ENCODE measurements around the gene CTCF.

Gene CTCF

DNA sequence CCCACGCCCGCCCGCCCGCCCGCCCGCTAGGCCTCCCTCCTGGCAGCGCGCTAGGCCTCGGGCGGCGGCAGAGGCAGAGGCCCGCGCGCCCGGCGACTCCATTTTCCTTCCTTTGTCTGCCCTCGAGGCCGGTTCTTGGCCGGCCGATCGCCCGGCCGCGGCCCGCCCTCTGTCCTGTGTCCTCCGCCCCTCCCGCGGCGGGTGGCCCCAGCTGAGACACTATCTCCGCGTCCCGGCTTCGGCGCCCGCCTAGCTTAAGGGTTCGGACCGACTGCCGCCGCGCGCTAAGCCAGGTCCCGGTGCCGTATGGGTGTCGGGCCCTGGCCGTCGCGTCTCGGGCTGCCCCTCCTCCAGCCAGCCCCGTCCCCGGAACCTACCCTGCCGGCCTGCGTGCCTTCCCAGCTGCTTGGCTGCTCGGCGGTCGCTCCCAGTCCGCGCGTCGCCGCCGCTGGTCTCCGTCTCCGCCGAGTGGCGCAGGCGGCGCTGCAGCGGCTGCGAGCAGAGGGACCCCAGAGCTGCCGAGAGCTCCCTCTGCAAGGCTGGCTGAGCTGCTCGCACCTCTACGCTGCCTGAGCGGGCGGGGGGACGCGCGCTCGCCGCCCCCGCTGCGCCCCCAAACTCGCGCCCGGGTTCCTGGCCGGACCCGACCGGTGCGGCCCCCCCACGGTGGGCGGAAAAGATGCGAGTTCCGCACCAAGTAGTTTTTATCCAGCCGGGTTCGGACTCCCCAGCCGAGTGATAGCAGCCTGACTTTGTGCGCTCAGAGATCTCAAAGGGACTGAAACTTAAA, 787 bp downstream of the CTCF start:
- TF ChIP-seq, protein P1, sequence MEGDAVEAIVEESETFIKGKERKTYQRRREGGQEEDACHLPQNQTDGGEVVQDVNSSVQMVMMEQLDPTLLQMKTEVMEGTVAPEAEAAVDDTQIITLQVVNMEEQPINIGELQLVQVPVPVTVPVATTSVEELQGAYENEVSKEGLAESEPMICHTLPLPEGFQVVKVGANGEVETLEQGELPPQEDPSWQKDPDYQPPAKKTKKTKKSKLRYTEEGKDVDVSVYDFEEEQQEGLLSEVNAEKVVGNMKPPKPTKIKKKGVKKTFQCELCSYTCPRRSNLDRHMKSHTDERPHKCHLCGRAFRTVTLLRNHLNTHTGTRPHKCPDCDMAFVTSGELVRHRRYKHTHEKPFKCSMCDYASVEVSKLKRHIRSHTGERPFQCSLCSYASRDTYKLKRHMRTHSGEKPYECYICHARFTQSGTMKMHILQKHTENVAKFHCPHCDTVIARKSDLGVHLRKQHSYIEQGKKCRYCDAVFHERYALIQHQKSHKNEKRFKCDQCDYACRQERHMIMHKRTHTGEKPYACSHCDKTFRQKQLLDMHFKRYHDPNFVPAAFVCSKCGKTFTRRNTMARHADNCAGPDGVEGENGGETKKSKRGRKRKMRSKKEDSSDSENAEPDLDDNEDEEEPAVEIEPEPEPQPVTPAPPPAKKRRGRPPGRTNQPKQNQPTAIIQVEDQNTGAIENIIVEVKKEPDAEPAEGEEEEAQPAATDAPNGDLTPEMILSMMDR (conservative IDR thresholded peaks at IDR 0.05): peak; percentile 63
- TF ChIP-seq ZFX (IDR thresholded peaks at IDR 0.05): peak; percentile 91
- H3K27ac ChIP-seq: peak overlapping the region; percentile 100

DNA sequence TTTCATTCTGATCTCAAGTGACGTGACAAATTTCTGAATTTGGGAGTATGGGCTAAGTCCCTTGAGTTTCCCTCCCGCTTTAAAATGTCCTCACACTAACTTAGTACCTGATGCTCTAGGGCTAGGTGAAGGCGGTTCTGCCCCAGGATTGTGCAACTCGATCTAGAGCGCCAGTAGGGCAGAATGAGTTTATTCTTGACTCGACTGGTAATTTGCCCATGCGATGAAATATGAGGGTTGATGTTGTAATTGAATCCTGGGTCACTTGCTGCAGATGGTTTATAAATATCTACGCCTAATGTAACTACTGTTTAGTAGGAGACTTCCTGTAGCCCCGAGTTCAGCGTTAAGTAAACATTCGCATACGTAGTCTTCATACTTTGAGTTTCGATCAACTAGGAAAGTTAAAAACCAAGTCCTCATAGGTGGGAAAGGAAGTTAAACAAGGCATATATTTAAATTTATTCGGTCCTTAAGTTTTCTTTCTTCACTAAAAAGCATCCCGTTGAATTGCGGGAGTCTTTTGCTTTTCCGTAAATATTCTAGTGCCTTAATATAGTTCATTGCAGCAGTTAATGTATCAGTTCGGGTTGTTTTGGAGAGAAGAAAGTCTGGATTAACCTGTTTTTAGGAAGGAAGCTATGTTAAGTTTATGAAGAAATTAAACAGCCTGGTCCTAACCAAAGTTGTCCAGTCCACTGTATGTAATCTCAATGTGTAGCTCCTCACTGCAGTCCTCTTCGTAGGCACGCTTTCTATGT, 1.6 kb downstream of the CTCF start:
- TF ChIP-seq ZFX (IDR thresholded peaks at IDR 0.05): no peak
- TF ChIP-seq, protein P1 (conservative IDR thresholded peaks at IDR 0.05): no peak
- H3K27ac ChIP-seq: peak overlapping the region; percentile 100

DNA sequence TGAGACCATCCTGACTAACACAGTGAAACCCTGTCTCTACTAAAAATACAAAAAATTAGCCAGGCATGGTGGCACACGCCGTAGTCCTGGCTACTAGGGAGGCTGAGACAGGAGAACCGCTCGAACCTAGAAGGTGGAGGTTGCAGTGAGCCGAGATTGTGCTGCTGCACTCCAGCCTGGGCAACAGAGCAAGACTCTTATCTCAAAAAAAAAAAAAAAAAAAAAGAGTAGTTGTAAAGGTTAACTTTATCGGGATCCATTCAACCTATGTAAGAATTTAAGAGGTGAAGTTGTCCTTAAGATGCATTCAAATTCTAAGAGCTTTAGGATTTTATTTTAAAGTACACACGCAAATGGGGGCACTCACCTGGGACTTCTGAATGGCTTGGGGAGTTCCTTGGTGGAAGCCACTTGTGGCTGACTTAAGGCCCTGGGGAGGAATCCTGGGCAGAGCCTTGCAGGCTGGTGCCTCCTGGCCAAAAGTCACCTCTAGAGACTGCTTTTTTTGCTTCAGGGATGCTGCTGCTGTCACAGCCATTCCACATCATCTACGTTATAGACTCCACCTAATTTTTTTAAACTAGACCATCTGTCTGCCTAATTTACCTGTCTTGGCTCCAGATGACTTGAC, 3.3 kb downstream of the CTCF start:
- TF ChIP-seq, protein P1 (conservative IDR thresholded peaks at IDR 0.05): no peak
- TF ChIP-seq ZFX (IDR thresholded peaks at IDR 0.05): no peak
- H3K27ac ChIP-seq: peak overlapping the region; percentile 18; the same call in 1 of the 2 replicates

DNA sequence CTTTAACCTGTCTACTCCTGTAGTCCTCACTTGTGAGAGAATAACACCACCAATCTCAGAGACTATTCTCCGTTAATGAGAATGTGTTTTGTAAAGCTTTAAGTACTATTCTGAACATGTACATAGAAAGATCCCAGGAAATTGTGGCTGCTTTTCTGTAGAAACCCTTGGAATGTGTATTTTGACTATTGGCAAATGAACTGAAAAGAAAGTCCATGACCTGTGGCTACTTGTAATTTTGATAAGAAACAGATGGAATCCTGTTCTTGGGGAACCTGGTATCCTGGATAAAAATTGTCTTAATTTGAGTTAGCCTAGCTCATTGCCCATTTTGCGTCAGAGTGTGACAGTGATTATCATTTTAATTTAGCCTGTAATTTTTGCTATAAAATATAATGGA, 9.1 kb downstream of the CTCF start:
- no peak overlapping the region for H3K27ac ChIP-seq
- no peak for TF ChIP-seq ZFX (IDR thresholded peaks at IDR 0.05)
- TF ChIP-seq, protein P1 (conservative IDR thresholded peaks at IDR 0.05): no peak

DNA sequence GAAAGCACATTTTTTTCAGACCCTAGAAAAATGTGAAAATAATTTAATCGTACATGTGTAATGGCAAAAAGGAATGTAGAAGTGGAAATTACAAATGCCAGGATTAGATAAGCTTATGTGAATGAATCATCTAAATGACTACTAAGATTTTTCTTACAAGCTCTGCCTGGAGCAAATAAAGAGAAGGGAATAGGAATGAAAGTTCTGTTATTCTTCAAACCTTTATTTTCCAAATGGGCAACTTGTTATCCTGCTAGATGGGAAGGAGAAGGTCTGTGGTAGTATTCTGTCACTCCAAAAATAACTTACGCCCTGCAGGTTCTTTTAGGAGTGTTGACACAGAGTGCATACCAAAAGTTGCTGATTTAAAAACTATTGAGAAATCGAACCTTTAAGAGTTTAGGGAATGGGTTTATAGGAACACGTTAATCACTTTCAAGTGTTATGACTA, 9.7 kb downstream of the CTCF start:
- TF ChIP-seq, protein P1 (conservative IDR thresholded peaks at IDR 0.05): no peak
- no peak for TF ChIP-seq ZFX (IDR thresholded peaks at IDR 0.05)
- no peak overlapping the region for H3K27ac ChIP-seq

DNA sequence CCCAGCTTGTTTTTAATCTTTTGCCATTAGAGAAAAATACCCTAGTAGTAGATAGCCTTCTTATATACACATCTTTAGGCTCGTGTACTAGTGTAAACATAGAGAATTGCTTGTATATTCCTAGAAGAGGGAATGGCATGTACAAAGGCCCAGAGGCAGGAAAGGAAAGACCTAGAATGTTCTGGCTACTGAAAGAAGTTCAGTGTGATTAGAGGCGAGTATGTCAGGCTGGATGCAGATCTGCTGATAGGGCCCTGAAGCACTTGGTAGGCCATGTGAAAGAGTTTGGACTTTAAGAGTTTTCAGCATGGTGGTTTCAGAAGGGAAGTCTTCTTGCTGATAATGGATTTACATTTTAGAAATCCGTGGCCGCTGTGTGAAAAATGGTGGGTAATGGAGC, 17.4 kb downstream of the CTCF start:
- H3K27ac ChIP-seq: no peak overlapping the region
- TF ChIP-seq ZFX (IDR thresholded peaks at IDR 0.05): no peak
- TF ChIP-seq, protein P1 (conservative IDR thresholded peaks at IDR 0.05): no peak

Data from C4-2B (cell line).